Activated B cell treated with CpG ODN at 0.5 μM for 24 hours (primary cell): Measurements from ENCODE around the gene GABRG3. TPM values are rescaled to one million over a fixed set of nuclear protein-coding genes. Genes with fewer than 3 reads are reported as not detected.

Experiments
- ATAC-seq: fragments of 200-7000 bp; cut with Tn5 transposase; one replicate; pipeline ENCODE4 v1.10.0; 2021; ENCODE audit warnings: low read depth, mild to moderate bottlenecking, moderate library complexity
- CTCF ChIA-PET: fragments of 350-600 bp; sonication (Branson Sonifier 250); formaldehyde crosslinking; loops from one replicate; lab custom pipeline; 2021; ENCODE audit warnings: antibody characterized with exemption; lab: Charles Lee
- POLR2A ChIA-PET: fragments of 350-600 bp; sonication (Branson Sonifier 250); formaldehyde crosslinking; loops from one replicate; lab custom pipeline; 2021; ENCODE audit warnings: antibody characterized with exemption; lab: Charles Lee
- DNase-seq: peaks from one replicate; pipeline ENCODE4 v3.0.0; 2022
- H3K27ac Mint-ChIP-seq: one replicate; pipeline ENCODE4 v1.8.0; 2020; ENCODE audit warnings: mixed read lengths
- H3K27me3 Mint-ChIP-seq: one replicate; pipeline ENCODE4 v1.8.0; 2021; ENCODE audit warnings: mixed read lengths
- H3K36me3 Mint-ChIP-seq: one replicate; pipeline ENCODE4 v1.8.0; 2021; ENCODE audit warnings: low read depth, mixed read lengths
- H3K4me1 Mint-ChIP-seq: one replicate; pipeline ENCODE4 v1.8.0; 2021; ENCODE audit warnings: mixed read lengths
- H3K4me3 Mint-ChIP-seq: one replicate; pipeline ENCODE4 v1.8.0; 2020; ENCODE audit warnings: mild to moderate bottlenecking, mixed read lengths
- H3K9me3 Mint-ChIP-seq: one replicate; pipeline ENCODE4 v1.8.0; 2020; ENCODE audit warnings: mixed read lengths
- CTCF ChIP-seq: fragments of 200-600 bp; IDR thresholded peaks from one replicate; pipeline ENCODE4 v1.8.0; 2022; ENCODE audit warnings: antibody characterized with exemption, mild to moderate bottlenecking
- intact Hi-C: fragments of 100-400 bp; cut with micrococcal nuclease; formaldehyde crosslinking; loops from one replicate; pipeline ENCODE4 v1.15.1; 2024
- total RNA-seq: library from RNA; stranded (reverse); gene quantifications from 2 replicates; pipeline ENCODE4 v1.2.3, GENCODE V29; 2022

GABRG3 gene
- total RNA-seq, 1 donor from 2014 or later = not detected

GRCh38 chr15:27258287-27258686, 287.3 kb downstream of the GABRG3 start:
- ChIA-PET POLR2A (no interaction called here), CTCF (no interaction called here)
- ATAC-seq (no peak), DNase-seq (no peak)
- intact Hi-C loops = no loop called here
- Mint-ChIP-seq H3K27ac (no peak overlapping the region), H3K9me3 (peaks cover 5% of the 10 kb centered on the region), H3K4me3 (no peak overlapping the region), H3K27me3 (no peaks in the 10 kb centered on the region), H3K36me3 (no peaks in the 10 kb centered on the region), H3K4me1 (no peaks in the 10 kb centered on the region)
- no peak for TF ChIP-seq CTCF

GRCh38 chr15:27260523-27260922, 289.5 kb downstream of the GABRG3 start:
- ATAC-seq (no peak), DNase-seq (no peak)
- H3K4me3 Mint-ChIP-seq = no peak overlapping the region
- no peaks in the 10 kb centered on the region for H3K27me3 Mint-ChIP-seq
- intact Hi-C loops = no loop called here
- POLR2A ChIA-PET = no interaction called here
- H3K9me3 Mint-ChIP-seq = peaks cover 4% of the 10 kb centered on the region
- CTCF ChIA-PET = no interaction called here
- TF ChIP-seq CTCF = no peak
- H3K4me1 Mint-ChIP-seq = no peaks in the 10 kb centered on the region
- no peak overlapping the region for H3K27ac Mint-ChIP-seq
- no peaks in the 10 kb centered on the region for H3K36me3 Mint-ChIP-seq

- intact Hi-C loops = no loop called here
- Mint-ChIP-seq H3K27ac (no peak overlapping the region), H3K4me3 (no peak overlapping the region), H3K27me3 (no peaks in the 10 kb centered on the region), H3K9me3 (peaks cover 7% of the 10 kb centered on the region), H3K4me1 (no peaks in the 10 kb centered on the region), H3K36me3 (no peaks in the 10 kb centered on the region)
- no peak for TF ChIP-seq CTCF
- no peak for DNase-seq
- ChIA-PET POLR2A (no interaction called here), CTCF (no interaction called here)
- ATAC-seq = no peak
These were observed 297.9 kb downstream of the GABRG3 start for GRCh38 chr15:27268923-27269322.

GRCh38 chr15:27271258-27271657, 300.3 kb downstream of the GABRG3 start:
- Mint-ChIP-seq H3K4me1 (no peaks in the 10 kb centered on the region), H3K36me3 (no peaks in the 10 kb centered on the region), H3K27me3 (no peaks in the 10 kb centered on the region), H3K9me3 (peaks cover 7% of the 10 kb centered on the region), H3K27ac (no peak overlapping the region), H3K4me3 (no peak overlapping the region)
- intact Hi-C loops = no loop called here
- TF ChIP-seq CTCF = no peak
- CTCF ChIA-PET = no interaction called here
- POLR2A ChIA-PET = no interaction called here
- DNase-seq = no peak
- no peak for ATAC-seq

GRCh38 chr15:27272427-27272826, 301.4 kb downstream of the GABRG3 start:
- Mint-ChIP-seq H3K27ac (no peak overlapping the region), H3K27me3 (no peaks in the 10 kb centered on the region), H3K36me3 (no peaks in the 10 kb centered on the region), H3K4me1 (no peaks in the 10 kb centered on the region), H3K9me3 (peaks cover 5% of the 10 kb centered on the region), H3K4me3 (no peak overlapping the region)
- ChIA-PET CTCF (no interaction called here), POLR2A (no interaction called here)
- DNase-seq = no peak
- no peak for ATAC-seq
- no peak for TF ChIP-seq CTCF
- intact Hi-C loops = no loop called here
